Measurements from ENCODE around the gene RPP25L.

The RPP25L gene

GRCh38 chr9:34568774-34569173 lies 43.1 kb downstream of the RPP25L start:
- DNase-seq (ENCODE audit: low spot score): no peak

- DNase-seq (ENCODE audit: low spot score): no peak
Measured at GRCh38 chr9:34568133-34568532, 43.8 kb downstream of the RPP25L start.

GRCh38 chr9:34566972-34567371 lies 44.9 kb downstream of the RPP25L start:
- DNase-seq (ENCODE audit: low spot score): no peak

GRCh38 chr9:34566322-34566721 lies 45.6 kb downstream of the RPP25L start:
- DNase-seq (ENCODE audit: low spot score): no peak

- no peak for DNase-seq (ENCODE audit: low spot score)
Measured at GRCh38 chr9:34565856-34566255, 46.0 kb downstream of the RPP25L start.

GRCh38 chr9:34564617-34565016 lies 47.3 kb downstream of the RPP25L start:
- DNase-seq (ENCODE audit: low spot score): no peak

- no peak for DNase-seq (ENCODE audit: low spot score)
Measured at GRCh38 chr9:34563262-34563661, 48.6 kb downstream of the RPP25L start.

- no peak for DNase-seq (ENCODE audit: low spot score)
Measured at GRCh38 chr9:34562135-34562745, 49.7 kb downstream of the RPP25L start.

GRCh38 chr9:34560599-34561214 lies 51.2 kb downstream of the RPP25L start:
- no peak for DNase-seq (ENCODE audit: low spot score)
